Inflammatory macrophage (primary cell): ENCODE data around the gene CASS4.
"Not testable (repeated sequence)": the region's sequence is repeated elsewhere in the genome, so short reads cannot be mapped to it uniquely, and the experiment has no call there.

Experiments
- DNase-seq, 2 donors: peaks; one replicate each; pipeline ENCODE4 v3.0.0-alpha.2; 2020 to 2022

CASS4 gene

DNA sequence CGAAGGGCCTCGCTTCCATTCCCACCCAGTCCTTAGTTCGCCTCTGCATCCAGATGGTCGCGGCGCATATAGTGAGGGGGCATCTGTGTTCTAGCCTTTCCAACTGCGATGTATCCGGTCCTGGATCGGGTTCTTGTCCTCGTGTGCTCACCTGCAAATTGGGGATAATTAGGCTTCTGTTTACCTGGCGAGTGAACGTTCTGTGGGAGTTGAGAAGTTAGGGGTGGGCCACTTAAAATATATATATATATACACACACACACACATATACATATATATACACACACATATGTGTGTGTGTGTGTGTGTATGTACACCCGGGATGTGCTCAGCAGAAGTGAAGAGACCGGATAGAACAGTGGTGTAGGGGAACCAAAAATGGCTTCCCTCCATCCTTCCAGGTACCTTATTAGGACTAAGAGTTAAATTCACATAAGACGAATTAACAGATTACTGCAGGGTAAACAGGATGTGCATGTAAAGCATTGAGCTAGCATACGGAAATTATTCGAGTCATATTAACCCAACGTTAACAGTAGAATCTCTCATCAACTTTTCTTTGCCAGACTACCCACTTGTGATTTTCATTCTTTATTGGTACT, 19.1 kb upstream of the CASS4 start:
- DNase-seq, result peak in 1 of 2 donors; percentile 5

DNA sequence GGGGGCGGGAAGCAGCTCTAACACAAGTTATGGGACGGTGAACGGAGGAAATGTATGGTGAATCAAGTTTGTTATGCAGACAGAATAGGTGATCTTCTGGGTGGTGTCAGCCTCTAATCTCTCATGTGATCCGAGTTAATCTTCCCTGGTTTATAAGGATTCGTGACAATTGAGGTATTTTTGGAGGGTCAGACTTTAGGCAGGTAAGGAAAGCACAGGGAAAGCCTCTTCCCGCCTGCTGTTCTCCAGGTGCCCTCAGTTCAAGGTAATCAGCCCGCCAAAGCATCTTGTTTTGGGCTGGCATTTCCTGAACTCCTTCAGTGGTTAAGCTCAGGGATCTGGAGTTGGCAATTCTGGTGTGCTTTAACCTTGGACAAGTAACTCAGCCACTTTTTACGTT, 18.4 kb upstream of the CASS4 start:
- DNase-seq, result no peak

DNA sequence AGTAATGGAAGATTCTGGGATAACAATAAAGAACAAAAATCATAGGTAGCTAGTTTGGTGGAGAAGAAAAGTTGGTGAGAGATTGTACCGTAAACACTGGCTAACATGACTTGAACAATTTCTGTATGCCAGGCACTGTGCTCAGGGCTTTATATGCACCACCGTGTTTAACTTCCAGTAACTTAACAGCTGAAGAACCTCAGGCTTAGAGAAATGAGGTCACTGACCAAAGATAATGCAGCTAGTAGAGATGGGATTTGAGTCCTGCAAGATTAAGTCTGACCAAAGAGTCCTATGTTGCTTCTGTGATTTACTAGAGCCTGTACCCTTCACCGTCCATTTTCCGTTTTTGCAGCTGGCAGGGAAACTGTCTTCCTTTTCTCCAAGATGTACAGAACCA, 16.9 kb upstream of the CASS4 start:
- no peak for DNase-seq

DNA sequence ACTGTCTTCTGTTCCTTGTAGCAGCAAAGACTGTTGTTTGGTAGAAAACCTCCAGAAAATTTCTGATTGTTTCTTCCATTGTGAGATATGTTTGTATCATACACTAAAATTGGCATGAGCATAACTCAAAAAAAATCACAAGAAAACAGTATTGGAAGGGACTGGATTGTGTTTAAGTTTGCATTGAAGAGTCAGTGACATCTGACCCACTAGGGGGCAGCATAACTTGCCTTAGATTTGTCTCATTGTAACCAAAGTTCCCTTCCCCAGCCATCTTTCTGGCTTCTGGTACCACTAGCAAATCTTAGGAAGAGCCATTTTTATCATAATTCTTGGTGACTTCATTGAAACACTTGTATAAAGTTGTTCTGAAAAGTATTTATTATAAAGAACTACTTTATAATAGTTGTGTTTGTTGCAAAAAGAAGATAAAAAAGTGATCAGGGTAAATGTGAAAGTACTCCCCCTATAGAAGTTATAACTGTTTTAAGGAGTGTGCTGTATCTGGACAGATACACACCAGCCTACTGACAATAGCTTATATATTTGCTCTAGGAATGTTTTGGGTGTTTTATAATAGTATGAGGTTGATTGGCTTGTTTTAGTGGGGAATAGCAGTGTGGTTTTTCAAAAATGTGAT, 11.9 kb upstream of the CASS4 start:
- peak; percentile 76 to 82 for DNase-seq

DNA sequence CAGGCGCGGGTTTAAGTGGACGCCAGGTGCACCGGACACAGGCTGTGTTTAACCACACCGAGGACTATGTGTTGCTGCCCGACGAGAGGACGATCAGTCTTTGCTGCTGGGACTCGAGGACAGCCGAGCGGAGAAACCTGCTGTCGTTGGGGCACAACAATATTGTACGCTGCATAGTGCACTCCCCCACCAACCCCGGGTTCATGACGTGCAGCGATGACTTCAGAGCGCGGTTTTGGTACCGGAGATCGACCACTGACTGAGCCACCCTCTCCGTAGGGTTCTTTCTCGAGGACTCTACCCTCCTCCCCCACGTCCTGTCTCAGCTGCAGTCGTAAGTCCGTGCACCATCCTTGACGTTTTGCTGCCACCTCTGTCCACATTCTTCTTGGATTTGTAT, 8.6 kb upstream of the CASS4 start:
- DNase-seq, result no peak

DNA sequence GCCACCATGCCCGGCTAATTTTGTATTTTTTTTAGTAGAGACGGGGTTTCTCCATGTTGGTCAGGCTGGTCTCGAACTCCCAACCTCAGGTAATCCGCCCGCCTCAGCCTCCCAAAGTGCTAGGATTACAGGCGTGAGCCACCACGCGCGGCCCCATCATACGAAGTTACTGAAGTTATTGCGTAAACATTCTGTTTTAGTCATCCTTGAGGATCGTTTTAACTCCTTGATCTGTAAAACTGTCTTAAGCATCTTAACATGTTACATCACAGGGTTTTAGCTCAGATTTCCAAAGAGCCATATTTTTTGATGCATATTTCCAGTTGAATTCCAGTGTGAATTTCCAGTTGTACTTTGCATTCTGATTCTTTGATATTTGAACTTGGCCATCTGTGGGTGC, 6.7 kb upstream of the CASS4 start:
- not testable (repeated sequence) for DNase-seq

DNA sequence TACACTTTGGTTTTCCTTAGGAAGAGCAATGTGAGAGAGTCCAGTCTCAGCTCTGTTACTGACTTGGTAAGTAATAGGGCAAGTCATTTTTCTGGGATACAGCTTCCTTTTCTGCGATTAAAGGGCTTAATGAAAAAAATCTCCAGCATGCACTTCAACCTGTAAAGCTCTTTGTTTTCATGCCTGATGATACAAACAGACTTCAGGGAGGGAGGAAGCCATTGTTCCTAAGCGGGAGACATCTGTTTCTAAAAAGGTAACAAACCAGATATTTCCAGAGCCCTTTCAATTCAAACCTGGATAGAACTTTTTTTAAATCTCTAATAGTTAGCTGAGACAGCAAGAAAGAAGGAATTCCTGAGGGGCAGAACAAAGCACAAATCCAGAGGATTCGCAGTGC, 5.2 kb upstream of the CASS4 start:
- DNase-seq, result no peak

DNA sequence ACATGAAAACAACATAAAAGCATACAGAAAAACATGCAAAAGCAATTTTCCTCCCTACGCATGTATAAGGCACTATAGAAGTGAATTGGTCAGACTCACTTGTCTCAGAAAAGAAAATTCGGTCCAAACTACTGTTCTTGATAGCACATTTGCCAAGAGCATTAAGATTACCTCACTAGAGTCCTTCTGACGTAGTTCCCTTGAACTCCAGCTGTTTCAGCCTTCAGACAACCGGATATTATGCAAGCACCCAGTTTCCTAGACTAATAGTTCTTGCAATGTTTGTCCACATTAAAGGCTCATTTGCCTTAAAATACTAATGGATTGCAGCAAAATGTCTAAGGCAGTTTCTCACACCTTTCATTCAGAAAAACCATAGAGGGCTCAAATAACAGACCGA, 2.5 kb upstream of the CASS4 start:
- peak; percentile 83 to 89 for DNase-seq

DNA sequence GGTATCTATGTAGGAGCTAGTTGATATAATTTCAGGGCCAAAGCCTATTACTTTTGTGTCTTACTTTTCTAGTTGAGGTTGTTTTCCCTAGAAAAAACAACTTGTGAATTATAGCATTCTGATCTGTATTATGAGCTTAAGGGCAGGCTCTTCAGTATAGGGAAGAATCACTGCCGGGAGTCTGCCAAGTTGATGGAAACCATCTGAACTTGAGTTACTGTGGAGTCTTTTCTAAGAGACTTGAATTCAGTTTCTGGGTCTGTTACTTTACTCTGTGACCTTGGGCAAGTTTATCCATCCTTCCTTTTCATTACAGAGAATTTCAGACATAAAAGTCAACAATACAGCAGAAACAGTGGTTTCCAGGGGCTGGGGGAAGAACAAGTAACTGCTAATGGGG, 2.1 kb upstream of the CASS4 start:
- no peak for DNase-seq

DNA sequence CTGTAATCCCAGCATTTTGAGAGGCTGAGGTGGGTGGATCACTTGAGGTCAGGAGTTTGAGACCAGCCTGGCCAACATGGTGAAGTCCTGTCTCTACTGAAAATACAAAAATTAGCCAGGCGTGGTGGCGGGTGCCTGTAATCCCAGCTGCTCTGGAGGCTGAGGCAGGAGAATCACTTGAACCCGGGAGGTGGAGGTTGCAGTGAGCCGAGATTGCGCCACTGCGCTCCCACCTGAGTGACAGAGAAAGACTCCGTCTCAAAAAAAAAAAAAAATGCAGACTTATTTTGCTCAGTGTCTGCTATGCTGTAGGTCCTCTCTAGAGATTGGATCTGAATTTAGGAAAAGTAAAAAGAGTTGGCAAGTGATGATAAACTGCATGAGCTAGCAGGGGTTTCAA, 773 bp upstream of the CASS4 start:
- not testable (repeated sequence) for DNase-seq

DNA sequence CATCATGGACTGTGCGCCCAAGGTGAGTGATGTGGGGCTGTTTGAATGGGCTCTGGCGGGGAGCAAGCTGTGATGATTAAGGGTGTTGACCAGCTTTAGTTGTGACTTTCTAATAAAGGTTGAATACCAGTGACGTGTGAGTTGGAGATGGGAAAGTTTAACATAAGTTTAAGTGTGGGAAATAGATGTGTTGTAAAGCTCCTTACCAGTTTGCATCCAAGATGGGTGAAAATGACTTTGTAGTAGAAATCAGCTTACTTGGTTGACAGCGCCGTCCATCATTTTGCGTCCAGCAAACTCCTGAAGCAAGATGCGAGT, 372 bp downstream of the CASS4 start:
- DNase-seq, result no peak

DNA sequence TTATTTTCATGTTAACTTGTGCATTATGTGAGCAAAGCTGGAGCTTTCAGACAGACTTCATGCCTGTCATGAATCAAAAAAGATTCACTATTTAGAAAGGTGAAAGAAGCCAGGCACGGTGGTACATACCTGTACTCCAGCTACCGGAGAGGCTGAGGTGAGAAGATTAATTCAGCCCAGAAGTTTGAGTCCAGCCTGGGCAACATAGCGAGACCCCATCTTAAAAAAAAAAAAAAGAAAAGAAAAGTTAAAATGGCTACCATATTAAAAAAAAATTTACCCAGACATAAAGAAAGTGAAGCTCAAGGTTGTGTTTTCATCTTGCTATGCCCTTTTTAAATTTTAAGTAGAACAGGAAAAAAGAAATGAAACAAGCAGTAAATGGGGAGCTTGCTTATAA, 889 bp downstream of the CASS4 start:
- no peak for DNase-seq

DNA sequence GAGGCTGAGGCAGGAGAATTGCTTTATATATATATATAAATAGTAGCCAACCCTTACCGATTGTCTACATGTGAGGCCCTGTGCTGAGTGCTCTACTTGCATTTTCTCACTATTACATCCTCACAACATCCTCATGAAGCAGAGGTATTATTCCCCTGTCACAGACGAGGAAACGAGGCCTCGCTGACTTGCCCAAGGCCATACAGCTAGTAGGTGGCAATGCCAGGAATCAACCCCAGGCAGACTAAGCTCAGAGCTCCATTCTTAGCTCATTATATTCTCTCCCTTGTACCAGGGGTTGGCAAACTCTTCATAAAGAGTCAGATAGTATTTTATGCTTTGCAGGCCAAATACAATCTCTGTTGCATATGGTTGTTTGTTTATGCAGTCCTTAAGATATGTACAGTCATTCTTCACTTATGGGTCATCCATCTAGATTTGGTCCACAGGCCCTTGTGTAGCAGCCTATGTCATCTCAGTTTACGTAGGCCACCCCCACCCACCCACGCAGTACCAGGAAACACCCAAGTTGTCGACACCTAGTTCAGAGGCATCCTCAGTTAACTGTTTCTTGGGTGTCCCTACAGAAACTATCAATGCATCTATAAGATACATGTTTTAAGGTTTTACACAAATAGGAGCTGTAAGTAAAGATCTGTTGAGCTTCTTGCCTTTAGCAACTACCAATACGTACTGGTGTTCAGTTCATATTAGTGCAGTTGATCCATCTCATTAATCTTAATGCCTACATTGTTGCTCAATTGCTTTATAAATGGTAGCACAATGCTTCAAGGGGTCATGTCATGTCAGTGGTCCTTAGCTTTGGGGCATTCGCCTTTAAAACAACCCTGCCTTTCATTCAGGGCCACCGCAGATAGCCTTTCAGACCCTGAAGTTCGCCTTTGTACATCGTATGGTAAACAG, 3.0 kb downstream of the CASS4 start:
- peak in 1 of 2 donors; percentile 75 for DNase-seq

DNA sequence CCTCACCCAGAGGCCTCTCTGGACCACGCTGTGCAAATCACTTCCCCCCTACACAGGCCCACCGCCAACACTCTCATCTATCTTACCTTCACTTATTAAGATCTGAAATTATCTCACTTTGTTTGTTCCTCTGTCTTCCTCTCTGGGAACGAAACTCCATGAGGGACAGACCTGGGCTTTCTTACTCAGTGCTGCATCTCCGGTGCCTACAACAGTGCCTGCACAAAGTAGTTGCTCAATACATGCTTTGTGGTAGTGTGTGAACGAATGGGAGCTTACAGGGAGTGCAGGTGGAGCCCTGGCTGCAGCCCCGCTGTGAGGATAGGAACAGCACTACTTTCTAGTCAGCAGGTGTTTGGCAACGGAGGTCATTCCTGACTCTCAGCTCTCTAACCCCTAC, 5.3 kb downstream of the CASS4 start:
- no peak for DNase-seq

DNA sequence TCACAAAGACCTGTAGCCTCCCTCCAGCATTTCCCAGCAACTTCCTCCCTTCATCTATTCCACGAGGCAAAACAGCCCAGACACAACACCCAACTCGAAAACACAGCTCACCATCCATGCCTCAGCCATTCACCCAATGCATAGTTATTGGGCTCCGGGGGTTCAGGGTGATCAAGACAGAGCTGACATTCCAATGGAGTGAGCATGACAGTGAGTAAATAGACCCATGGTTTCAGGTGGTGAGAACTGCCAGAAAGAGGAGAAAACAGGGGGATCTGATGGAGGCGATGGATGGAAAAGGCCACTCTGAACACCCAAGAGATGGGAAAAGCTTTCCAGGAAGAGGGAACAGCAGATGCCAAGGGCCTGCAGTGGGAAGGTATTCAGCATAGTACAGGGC, 5.9 kb downstream of the CASS4 start:
- no peak for DNase-seq

DNA sequence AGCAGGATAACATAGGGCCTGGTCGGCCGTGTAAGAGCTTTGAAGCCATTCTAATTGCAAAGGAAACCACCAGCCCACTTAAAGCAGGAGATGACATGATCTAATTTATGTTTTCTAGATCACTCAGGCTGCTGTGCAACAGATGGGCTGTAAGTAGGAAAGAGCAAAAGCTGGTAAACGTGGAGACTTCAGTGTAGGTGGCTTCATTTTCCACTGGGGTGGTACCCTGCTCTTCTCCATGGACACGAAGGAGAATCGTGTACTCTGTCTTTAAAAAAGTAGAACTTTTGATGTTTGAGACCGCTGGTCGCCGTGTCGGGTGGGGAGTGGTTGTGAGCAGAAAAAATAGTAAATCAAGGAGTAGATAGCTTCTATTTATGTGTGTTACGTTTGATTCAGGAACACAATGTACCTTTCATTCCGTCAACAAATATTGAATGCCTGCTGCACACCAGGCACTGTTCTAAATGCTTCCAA, 6.4 kb downstream of the CASS4 start:
- DNase-seq, result peak in 1 of 2 donors; percentile 47

DNA sequence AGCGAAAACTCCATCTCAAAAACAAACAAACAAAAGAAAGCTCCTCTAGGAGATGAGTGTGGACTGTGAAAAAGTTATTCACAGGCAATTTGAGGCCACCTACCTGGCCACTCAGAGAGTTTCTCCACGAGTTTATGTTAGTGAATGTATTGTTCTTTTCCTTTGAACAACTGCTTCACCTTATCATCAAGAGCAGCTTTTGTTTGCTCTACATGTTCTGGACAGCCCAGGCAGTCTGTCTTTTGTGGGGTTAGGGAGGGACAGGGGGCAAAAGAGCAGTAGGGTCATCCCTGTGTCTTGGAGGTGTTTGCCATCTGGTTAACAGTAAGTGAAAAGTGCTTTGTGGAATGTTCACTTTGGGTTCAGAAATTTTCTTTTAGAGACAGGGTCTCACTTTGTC, 8.0 kb downstream of the CASS4 start:
- DNase-seq, result no peak

DNA sequence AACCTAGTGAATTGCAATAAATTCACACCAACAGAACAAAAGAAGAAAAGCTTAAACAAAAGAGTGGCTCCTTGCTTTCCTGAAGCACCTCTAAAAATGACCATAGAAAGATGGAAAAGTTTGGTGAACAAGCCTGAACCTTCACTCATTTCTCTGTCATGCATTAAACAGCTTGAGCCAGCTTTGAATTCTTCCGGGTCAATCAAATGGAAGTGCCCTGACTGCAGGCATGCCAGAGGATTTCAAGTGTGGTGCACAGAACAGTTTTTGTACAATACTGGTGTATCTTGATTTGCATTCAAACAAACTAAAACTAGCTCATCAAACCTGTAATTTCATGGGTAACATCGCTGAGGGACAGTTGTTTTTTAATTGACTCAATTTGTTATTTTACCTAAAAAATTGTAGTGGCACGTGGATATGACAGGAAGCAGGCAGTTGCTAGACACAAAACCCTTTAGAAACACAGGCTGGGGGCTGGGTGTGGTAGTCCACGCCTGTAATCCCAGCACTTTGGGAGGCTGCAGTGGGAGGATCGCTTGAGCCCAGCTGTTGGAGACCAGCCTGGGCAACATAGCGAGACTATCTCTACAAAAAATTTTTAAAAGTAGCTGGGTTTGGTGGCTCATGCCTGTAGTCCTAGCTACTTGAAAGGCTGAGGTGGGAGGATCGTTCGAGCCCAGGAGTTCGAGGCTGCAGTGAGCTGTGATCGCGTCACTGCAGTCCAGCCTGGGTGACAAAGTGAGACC, 9.1 kb downstream of the CASS4 start:
- no peak for DNase-seq

DNA sequence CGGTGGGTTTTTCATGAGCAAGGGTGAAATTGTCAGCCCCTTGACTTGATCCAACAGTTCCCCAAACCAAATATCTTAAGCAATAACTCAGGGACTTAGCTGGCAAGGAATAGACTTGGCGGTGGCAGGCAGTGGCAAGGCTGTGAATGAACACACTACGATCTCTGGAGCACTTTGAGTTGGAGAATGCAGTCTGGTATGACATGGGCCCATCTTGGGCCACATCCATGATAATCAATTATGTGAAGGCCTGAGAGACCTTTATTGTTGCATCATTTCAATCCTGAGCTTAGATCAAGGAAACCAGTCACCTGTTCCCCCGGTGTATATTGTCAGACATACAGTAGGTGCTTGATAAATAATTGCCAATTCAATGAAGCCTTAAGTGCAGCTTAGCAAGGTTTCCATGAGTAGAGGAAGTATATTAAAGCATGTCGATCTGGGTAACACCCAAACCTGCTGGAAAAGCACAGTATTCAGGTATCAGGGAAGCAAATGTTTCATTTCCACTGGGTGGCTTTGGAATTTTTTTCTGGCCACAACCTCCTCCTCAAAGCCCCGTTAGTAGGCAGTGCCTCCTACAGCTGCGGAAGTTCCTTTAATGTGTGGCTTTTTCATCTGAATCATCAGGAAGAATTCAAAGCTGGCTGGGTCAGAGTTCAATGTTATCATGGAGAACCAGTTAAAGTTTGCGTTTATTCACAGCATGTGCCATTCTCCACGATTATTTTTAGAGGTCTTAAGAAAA, 10.2 kb downstream of the CASS4 start:
- peak; percentile 72 to 83 for DNase-seq

DNA sequence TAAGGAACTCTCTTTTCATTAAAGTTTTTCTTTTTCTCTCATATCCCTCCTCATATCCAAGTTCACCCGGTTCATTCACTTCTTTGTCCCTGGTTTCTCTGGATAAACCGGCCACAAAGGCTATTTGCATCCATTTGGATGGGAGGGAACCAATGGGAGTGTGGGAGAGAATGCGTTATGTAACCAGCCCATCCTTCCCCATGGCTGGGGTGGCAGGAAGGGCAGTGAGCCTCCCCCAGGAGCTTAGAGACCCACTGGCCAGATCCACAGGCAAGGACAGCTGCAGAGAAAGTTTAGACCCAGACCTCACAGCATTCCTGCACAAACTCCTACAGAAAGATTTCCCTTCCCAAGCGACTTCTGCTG, 10.7 kb downstream of the CASS4 start:
- DNase-seq, result peak; percentile 32 to 72

DNA sequence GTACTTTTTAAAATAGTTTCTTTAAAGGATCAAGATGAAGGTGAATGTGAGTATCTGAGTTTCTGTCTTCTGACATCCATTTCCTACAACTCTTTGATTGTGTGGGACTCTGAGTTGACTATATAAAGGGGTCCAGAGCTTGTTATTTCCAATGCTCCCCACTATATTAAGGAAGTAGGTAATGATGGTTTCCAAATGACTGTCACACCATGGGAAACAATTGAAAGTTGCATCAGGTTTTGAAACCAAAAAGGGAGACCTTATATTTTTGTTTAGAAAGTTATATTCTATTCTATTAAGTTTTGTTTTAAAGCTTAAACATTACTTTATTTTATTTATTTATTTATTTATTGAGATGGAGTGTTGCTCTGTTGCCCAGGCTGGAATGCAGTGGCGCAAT, 11.2 kb downstream of the CASS4 start:
- DNase-seq, result peak; percentile 42 to 59

DNA sequence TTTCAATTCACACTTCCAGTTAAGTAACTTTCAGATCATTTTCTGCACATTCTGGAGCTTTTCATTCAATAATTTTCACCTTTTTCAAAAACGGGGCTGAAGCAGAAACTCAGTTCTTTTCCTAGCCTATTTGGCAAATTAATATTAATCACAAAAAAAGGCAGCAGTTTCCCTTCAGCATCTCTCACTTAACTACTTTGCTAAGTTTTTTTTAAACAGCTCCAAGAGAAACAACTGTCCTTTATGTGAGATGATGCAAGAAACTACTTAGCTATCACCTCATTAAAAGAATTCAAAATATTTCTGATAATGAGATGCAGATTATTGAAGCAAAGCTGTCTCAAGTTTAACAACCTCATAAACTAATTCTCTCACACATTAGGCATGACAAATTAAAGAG, 11.8 kb downstream of the CASS4 start:
- DNase-seq, result no peak
